Measurements from ENCODE around the gene CDCP1.

Gene CDCP1

DNA sequence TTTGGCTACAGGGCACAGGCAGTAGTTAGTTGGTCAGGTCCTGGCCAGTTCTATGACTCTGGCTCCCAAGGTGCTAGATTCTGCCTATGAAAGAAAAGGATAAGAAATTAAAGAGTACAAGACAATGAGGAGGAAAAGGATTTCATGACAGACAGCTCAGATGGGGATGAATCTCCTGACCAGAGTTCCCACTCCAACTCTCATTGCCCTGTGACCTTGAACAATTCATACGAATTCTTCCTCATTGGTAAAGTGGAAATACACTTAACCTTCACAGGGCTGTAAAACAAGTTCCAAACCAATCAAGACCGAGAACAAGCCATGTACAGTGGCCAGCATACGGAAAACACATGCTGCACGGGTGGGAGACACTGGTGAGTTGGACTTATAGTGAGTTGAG lies 96.4 kb downstream of the CDCP1 start:
- Mint-ChIP-seq H3K27me3 (ENCODE audit: low read depth) (peaks cover 34% of the 10 kb centered on the region), H3K9me3 (no peaks in the 10 kb centered on the region), H3K36me3 (ENCODE audit: low read depth) (no peaks in the 10 kb centered on the region), H3K27ac (no peak overlapping the region), H3K4me1 (peaks cover 5% of the 10 kb centered on the region), H3K4me3 (no peak overlapping the region)
- TF ChIP-seq, protein P1, sequence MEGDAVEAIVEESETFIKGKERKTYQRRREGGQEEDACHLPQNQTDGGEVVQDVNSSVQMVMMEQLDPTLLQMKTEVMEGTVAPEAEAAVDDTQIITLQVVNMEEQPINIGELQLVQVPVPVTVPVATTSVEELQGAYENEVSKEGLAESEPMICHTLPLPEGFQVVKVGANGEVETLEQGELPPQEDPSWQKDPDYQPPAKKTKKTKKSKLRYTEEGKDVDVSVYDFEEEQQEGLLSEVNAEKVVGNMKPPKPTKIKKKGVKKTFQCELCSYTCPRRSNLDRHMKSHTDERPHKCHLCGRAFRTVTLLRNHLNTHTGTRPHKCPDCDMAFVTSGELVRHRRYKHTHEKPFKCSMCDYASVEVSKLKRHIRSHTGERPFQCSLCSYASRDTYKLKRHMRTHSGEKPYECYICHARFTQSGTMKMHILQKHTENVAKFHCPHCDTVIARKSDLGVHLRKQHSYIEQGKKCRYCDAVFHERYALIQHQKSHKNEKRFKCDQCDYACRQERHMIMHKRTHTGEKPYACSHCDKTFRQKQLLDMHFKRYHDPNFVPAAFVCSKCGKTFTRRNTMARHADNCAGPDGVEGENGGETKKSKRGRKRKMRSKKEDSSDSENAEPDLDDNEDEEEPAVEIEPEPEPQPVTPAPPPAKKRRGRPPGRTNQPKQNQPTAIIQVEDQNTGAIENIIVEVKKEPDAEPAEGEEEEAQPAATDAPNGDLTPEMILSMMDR (IDR thresholded peaks at IDR 0.05; ENCODE audit: unreplicated experiment in 3 of 3): no peak

DNA sequence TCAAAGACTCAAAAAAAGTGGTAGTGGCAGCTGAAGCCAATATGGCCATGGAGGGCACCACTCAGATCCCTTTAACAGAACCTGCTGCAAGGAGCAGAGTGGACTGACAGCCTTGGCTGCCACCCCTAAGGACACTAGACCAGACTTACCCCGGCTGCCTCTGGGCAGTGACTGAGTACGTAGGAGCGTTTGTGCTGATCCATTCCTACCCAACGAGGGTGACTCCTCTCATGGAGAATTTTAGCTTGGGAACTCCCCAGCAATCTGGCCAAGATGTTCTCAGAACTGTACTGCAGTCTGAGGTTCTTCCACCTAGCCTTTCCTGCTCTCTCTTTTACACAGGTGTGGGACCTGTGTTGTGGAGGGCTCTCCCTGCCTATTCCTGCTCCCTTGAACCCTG lies 97.9 kb downstream of the CDCP1 start:
- TF ChIP-seq, protein P1 (IDR thresholded peaks at IDR 0.05; ENCODE audit: unreplicated experiment in 3 of 3): no peak
- peaks cover 34% of the 10 kb centered on the region for H3K27me3 Mint-ChIP-seq (ENCODE audit: low read depth)
- H3K36me3 Mint-ChIP-seq (ENCODE audit: low read depth): no peaks in the 10 kb centered on the region
- no peaks in the 10 kb centered on the region for H3K9me3 Mint-ChIP-seq
- no peak overlapping the region for H3K27ac Mint-ChIP-seq
- no peak overlapping the region for H3K4me3 Mint-ChIP-seq
- H3K4me1 Mint-ChIP-seq: no peaks in the 10 kb centered on the region

DNA sequence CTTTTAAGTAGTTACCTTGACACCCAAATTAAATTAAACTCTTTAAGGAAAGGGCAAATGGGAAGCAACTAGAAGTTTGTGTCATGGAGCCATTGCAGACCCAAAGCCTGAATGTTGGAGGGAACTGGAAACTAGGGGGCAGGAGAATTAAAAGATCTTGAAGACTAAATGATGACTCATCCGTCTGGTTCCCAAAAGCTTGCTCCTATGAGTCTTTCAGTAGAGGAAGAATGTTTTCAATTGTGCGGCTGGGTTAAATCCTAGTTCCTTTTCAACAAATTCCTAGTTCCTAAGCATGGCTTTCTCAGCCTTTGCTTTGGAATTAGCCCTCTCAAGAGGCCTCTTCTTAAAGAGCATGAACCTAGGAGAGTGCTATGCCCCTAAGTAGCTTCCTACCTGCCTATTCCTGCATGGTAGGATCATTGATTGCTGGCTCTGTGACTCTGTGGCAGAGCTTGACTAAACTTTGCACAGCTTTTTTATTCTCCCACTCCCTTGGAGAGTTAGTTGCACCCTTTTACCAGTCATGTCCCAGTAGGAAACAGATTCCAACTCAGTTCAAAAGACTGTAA lies 102.4 kb downstream of the CDCP1 start:
- Mint-ChIP-seq H3K27me3 (ENCODE audit: low read depth) (peaks cover 34% of the 10 kb centered on the region), H3K4me3 (no peak overlapping the region), H3K9me3 (no peaks in the 10 kb centered on the region), H3K27ac (no peak overlapping the region), H3K4me1 (peaks cover 1% of the 10 kb centered on the region), H3K36me3 (ENCODE audit: low read depth) (no peaks in the 10 kb centered on the region)
- TF ChIP-seq, protein P1 (IDR thresholded peaks at IDR 0.05; ENCODE audit: unreplicated experiment in 3 of 3): no peak

DNA sequence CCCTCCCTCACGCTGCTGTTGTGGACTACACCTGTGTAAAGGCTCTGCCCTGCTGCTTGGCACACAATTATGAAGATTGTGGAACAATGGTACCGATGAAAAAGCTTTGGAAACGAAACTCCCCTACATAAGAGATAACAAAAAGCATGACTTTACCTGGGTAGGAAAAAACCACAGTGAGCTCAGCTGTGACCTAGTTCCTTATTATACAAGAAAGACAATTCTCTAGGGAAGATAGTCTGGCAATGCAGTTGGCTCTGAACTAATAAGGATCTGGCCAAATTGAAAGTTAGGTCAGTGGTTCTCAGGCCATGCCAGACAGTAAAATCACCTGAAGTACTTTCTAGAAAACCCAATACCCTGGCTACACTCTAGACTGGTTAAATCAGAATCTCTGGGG lies 104.0 kb downstream of the CDCP1 start:
- no peak overlapping the region for H3K27ac Mint-ChIP-seq
- H3K4me3 Mint-ChIP-seq: no peak overlapping the region
- H3K4me1 Mint-ChIP-seq: peaks cover 11% of the 10 kb centered on the region
- TF ChIP-seq, protein P1 (IDR thresholded peaks at IDR 0.05; ENCODE audit: unreplicated experiment in 3 of 3): no peak
- no peaks in the 10 kb centered on the region for H3K9me3 Mint-ChIP-seq
- H3K27me3 Mint-ChIP-seq (ENCODE audit: low read depth): peaks cover 29% of the 10 kb centered on the region
- H3K36me3 Mint-ChIP-seq (ENCODE audit: low read depth): no peaks in the 10 kb centered on the region

DNA sequence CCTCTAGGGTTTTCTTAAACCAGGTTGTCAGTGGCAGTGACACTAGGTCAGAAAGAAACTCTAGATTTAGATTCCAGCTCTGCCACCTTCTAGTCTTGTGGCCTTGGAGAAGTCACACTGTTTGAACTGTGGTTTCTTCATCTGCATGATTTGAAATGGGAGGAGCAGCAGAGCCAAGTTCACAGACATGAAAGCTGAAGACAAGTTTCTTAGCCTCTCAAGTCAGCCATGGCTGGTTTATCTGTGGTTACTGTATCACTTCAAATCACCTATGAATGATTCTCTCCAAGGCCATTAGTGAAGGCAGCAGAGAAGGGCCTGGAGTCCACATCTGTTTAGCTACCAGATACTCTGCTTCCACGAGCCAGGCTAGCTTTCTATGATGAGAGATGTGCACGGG lies 104.5 kb downstream of the CDCP1 start:
- no peaks in the 10 kb centered on the region for H3K36me3 Mint-ChIP-seq (ENCODE audit: low read depth)
- H3K4me3 Mint-ChIP-seq: no peak overlapping the region
- H3K9me3 Mint-ChIP-seq: no peaks in the 10 kb centered on the region
- TF ChIP-seq, protein P1 (IDR thresholded peaks at IDR 0.05; ENCODE audit: unreplicated experiment in 3 of 3): no peak
- H3K27me3 Mint-ChIP-seq (ENCODE audit: low read depth): peaks cover 31% of the 10 kb centered on the region
- no peak overlapping the region for H3K27ac Mint-ChIP-seq
- peaks cover 16% of the 10 kb centered on the region for H3K4me1 Mint-ChIP-seq

DNA sequence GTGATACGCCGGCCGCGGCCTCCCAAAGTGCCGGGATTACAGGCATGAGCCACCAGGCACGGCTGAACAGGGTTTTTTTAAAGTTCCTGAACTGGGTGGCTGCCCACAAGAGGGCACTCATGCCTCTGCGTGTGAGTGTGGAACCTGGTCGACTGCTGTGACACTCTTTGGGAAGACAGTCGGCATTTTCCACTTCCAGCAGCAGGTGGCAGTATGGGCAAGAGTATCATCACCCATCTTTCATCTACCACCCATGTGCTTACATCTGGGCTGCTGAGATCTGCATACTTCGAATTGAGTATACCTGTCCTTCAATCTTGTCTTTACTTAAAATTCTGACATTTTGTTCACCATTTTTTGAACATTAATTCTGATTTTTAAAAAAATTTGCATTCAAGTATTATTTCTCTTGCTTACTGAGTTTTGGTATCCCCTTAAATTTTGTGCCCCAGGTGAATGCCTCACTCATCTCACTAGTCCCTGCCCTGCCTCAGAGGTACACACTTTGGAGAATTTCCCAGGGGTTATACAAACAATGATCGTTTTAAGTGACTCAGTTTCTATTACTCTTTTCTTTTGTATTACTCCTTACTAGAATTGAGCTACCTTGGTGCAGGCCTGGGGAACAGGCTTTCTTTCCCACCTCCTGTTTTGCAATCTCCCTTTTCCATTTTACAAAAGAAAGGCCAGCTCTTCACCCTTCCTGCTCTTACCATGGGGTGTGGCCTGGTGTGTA lies 108.3 kb downstream of the CDCP1 start:
- H3K27ac Mint-ChIP-seq: peak overlapping the region in 1 of 3 experiments; percentile 7
- peaks cover 57% of the 10 kb centered on the region for H3K27me3 Mint-ChIP-seq (ENCODE audit: low read depth)
- H3K4me3 Mint-ChIP-seq: peak overlapping the region; percentile 38 to 64 (median 54)
- TF ChIP-seq, protein P1 (IDR thresholded peaks at IDR 0.05; ENCODE audit: unreplicated experiment in 3 of 3): peak; percentile 92 to 93 (median 92)
- no peaks in the 10 kb centered on the region for H3K9me3 Mint-ChIP-seq
- H3K36me3 Mint-ChIP-seq (ENCODE audit: low read depth): no peaks in the 10 kb centered on the region
- peaks cover 25% of the 10 kb centered on the region for H3K4me1 Mint-ChIP-seq
